Esophagus (tissue), 2 donors: Measurements from ENCODE around the gene LGR5. TPM values are rescaled to one million over a fixed set of nuclear protein-coding genes. Genes with fewer than 3 reads are reported as not detected.

ENCODE experiments used
- H3K27ac ChIP-seq, 2 donors: one replicate each; pipeline ENCODE4 v1.5.1; 2013; ENCODE audit warnings: low read depth in 2 of 2, mild to moderate bottlenecking in 2 of 2, inconsistent platforms in 1 of 2, low read length in 1 of 2, moderate library complexity in 1 of 2
- H3K27me3 ChIP-seq, 2 donors: one replicate each; pipeline ENCODE4 v1.6.1; 2013; ENCODE audit warnings: low read length in 2 of 2, control low read depth in 1 of 2, mild to moderate bottlenecking in 1 of 2; ENCODE audit not compliant: insufficient read depth in 2 of 2, control insufficient read depth in 1 of 2
- H3K36me3 ChIP-seq, 2 donors: one replicate each; pipeline ENCODE4 v1.6.1; 2013; ENCODE audit warnings: low read length in 1 of 2; ENCODE audit not compliant: control insufficient read depth in 2 of 2, insufficient read depth in 2 of 2
- H3K4me1 ChIP-seq, 2 donors: one replicate each; pipeline ENCODE4 v1.6.1; 2013; ENCODE audit warnings: low read length in 1 of 2; ENCODE audit not compliant: control insufficient read depth in 2 of 2, insufficient read depth in 2 of 2
- H3K4me3 ChIP-seq, 2 donors: one replicate each; pipeline ENCODE4 v1.5.1; 2013; ENCODE audit warnings: low read length in 2 of 2, mild to moderate bottlenecking in 2 of 2, low read depth in 1 of 2, moderate library complexity in 1 of 2
- H3K9me3 ChIP-seq, 2 donors: one replicate each; pipeline ENCODE4 v1.6.1; 2013; ENCODE audit warnings: mild to moderate bottlenecking in 2 of 2, low read depth in 1 of 2, low read length in 1 of 2, moderate library complexity in 1 of 2; ENCODE audit not compliant: control insufficient read depth in 2 of 2, insufficient read depth in 1 of 2
- WGBS, 2 donors: extraction: QIAGEN DNeasy Blood & Tissue Kit; methylation state at CpG; one replicate each; pipeline ENCODE4 v1.1.7; 2013; 5-methylcytosine and 5-hydroxymethylcytosine counted together
- polyA plus RNA-seq, 2 donors: library from polyadenylated mRNA; stranded (reverse); fragments of 200-250 nt; gene quantifications; one replicate each; pipeline ENCODE4 v1.2.3, GENCODE V29; 2013
- donor health status: healthy with polysubstance abuse.
- donor health status: Bipolar disorder and iron deficiency.

The LGR5 gene
- polyA plus RNA-seq, 2 donors, result 0.01 TPM; not detected in 1

DNA sequence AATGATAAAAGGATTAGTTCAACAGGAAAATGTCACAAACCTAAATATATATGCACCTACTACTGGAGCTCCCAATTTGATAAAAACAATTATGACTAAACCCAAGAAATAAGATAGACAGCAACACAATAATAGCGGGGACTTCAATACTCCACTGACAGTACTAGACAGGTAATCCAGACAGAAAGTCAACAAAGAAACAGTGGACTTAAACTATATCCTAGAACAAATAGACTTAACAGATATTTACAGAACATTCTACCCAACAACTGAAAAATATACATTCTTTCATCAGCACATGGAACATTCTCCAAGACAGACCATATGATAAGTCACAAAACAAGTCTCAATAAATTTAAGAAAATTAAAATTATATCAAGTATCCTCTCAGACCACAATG is 28.0 kb upstream of the LGR5 start:
- Histone ChIP-seq H3K36me3 (no peaks in the 10 kb centered on the region), H3K4me3 (no peak overlapping the region), H3K4me1 (no peaks in the 10 kb centered on the region), H3K9me3 (peaks cover 0 to 3% of the 10 kb centered on the region in 2 donors), H3K27me3 (no peaks in the 10 kb centered on the region), H3K27ac (no peak overlapping the region)
- WGBS, 2 donors, result 85 to 94% methylated on average over 1 of the region's 1 CpG

- WGBS, 2 donors, result 21 to 22% methylated on average over 7 of the region's 7 CpGs
- Histone ChIP-seq H3K27me3 (no peaks in the 10 kb centered on the region), H3K4me3 (no peak overlapping the region), H3K36me3 (no peaks in the 10 kb centered on the region), H3K4me1 (no peaks in the 10 kb centered on the region), H3K27ac (no peak overlapping the region), H3K9me3 (no peaks in the 10 kb centered on the region)
These were observed 24.0 kb upstream of the LGR5 start for GRCh38 chr12:71415336-71416231.

- 94 to 97% methylated on average over 3 of the region's 3 CpGs for WGBS, 2 donors
- Histone ChIP-seq H3K27me3 (no peaks in the 10 kb centered on the region), H3K36me3 (no peaks in the 10 kb centered on the region), H3K9me3 (peaks cover 4 to 6% of the 10 kb centered on the region in 2 donors), H3K4me1 (no peaks in the 10 kb centered on the region), H3K27ac (no peak overlapping the region), H3K4me3 (no peak overlapping the region)
These were observed 22.4 kb upstream of the LGR5 start for GRCh38 chr12:71417181-71417580.

DNA sequence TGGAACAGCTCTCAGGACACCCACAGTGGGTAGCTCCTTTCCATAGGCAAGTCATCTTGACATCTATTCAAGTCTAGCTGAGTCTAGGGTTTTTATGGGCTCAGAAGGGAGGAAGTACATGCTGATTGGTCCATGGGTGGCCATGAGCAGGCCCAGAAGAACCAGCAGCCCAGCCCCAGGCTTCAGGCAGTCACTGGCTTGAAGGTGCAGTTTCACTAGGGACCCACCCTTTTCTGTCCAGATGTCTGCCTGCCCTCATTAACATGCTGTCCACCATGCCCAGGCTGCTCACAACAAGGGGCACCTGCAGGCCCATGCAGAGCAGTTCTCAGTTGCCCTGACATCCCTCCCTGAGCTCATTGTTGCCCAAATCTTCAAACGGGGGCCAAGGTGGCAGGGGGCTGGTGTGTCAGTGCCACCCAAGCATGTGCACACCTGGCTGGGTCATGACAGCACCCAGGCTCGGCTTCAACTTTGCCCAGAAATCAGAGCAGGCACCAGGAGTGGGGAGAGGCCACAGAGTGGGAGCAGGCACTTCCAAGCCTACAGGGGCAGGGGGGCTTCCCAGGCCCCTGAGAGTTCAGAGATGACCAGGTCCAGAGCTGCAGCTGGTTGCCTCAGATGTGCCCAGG is 18.7 kb upstream of the LGR5 start:
- H3K36me3 ChIP-seq, result no peaks in the 10 kb centered on the region
- H3K9me3 ChIP-seq, result peaks cover 4 to 6% of the 10 kb centered on the region in 2 donors
- no peak overlapping the region for H3K27ac ChIP-seq
- H3K4me3 ChIP-seq, result no peak overlapping the region
- 72 to 87% methylated on average over 2 of the region's 2 CpGs for WGBS, 2 donors
- no peaks in the 10 kb centered on the region for H3K27me3 ChIP-seq
- no peaks in the 10 kb centered on the region for H3K4me1 ChIP-seq

- no peaks in the 10 kb centered on the region for H3K27me3 ChIP-seq
- H3K4me1 ChIP-seq, result no peaks in the 10 kb centered on the region
- 91 to 93% methylated on average over 4 of the region's 4 CpGs for WGBS, 2 donors
- no peaks in the 10 kb centered on the region for H3K36me3 ChIP-seq
- no peak overlapping the region for H3K4me3 ChIP-seq
- H3K9me3 ChIP-seq, result peaks cover 4 to 6% of the 10 kb centered on the region in 2 donors
- H3K27ac ChIP-seq, result no peak overlapping the region
These were observed 13.9 kb upstream of the LGR5 start for GRCh38 chr12:71425568-71426299.

- no peak overlapping the region for H3K27ac ChIP-seq
- H3K27me3 ChIP-seq, result no peaks in the 10 kb centered on the region
- H3K9me3 ChIP-seq, result no peaks in the 10 kb centered on the region
- H3K36me3 ChIP-seq, result no peaks in the 10 kb centered on the region
- H3K4me3 ChIP-seq, result no peak overlapping the region
- H3K4me1 ChIP-seq, result no peaks in the 10 kb centered on the region
- 71 to 79% methylated on average over 3 of the region's 3 CpGs for WGBS, 2 donors
These were observed 13.1 kb upstream of the LGR5 start for GRCh38 chr12:71426300-71427047.

GRCh38 chr12:71430756-71431155 is 8.8 kb upstream of the LGR5 start:
- no peak overlapping the region for H3K4me3 ChIP-seq
- no peaks in the 10 kb centered on the region for H3K36me3 ChIP-seq
- no peak overlapping the region for H3K27ac ChIP-seq
- 33 to 95% methylated on average over 1 of the region's 1 CpG for WGBS, 2 donors
- no peaks in the 10 kb centered on the region for H3K4me1 ChIP-seq
- H3K9me3 ChIP-seq, result no peaks in the 10 kb centered on the region
- no peaks in the 10 kb centered on the region for H3K27me3 ChIP-seq

GRCh38 chr12:71431991-71432390 is 7.6 kb upstream of the LGR5 start:
- 76 to 79% methylated on average over 3 of the region's 3 CpGs for WGBS, 2 donors
- Histone ChIP-seq H3K27me3 (no peaks in the 10 kb centered on the region), H3K36me3 (no peaks in the 10 kb centered on the region), H3K4me1 (no peaks in the 10 kb centered on the region), H3K27ac (no peak overlapping the region), H3K9me3 (peaks cover 0 to 6% of the 10 kb centered on the region in 2 donors), H3K4me3 (no peak overlapping the region)

DNA sequence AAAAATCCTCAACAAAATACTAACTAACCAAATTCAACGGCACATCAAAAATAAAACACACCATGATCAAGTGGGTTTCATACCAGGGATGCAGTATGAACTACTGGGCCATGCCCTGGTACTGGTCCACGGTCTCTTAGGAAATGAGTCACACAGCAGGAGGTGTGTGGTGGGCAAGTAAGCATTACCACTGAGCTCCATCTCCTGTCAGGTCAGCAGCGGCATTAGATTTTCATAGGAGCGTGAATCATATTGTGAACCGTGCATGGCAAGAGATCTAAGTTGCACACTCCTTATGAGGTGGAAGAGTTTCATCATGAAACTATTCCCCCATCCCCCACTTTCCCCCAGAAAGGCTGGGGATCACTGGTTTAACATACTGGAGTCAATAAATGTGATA is 6.7 kb upstream of the LGR5 start:
- 88 to 90% methylated on average over 5 of the region's 5 CpGs for WGBS, 2 donors
- Histone ChIP-seq H3K4me1 (no peaks in the 10 kb centered on the region), H3K27ac (no peak overlapping the region), H3K27me3 (no peaks in the 10 kb centered on the region), H3K4me3 (no peak overlapping the region), H3K9me3 (peaks cover 0 to 6% of the 10 kb centered on the region in 2 donors), H3K36me3 (no peaks in the 10 kb centered on the region)
